OCI-LY3 (cell line): ENCODE measurements around the gene CLEC2B.

Source experiments
- H2AFZ ChIP-seq: fragments of 200-600, 300-600 bp; shearing (Covaris generic); 2 replicates; pipeline ENCODE4 v1.6.0; 2014; ENCODE audit warnings: antibody characterized with exemption, low read depth, low read length
- H3K27ac ChIP-seq: fragments of 200-600, 300-600 bp; sonication (generic); 2 replicates; pipeline ENCODE4 v1.5.1; 2014; ENCODE audit warnings: mild to moderate bottlenecking, low read length, moderate library complexity, mixed read lengths
- H3K27me3 ChIP-seq: fragments of 200-600, 300-600 bp; sonication (generic); 2 replicates; pipeline ENCODE4 v1.6.1; 2014; ENCODE audit warnings: low read depth, low read length, mixed read lengths
- H3K36me3 ChIP-seq: fragments of 200-600, 300-600 bp; sonication (generic); replicated peaks from 2 replicates; pipeline ENCODE3; 2014; ENCODE audit warnings: low read depth, low read length, mixed read lengths
- H3K4me1 ChIP-seq: fragments of 300-600, 200-600 bp; sonication (generic); 2 replicates; pipeline ENCODE4 v1.6.1; 2014; ENCODE audit warnings: low read length, mixed read lengths
- H3K4me2 ChIP-seq: fragments of 200-600, 300-600 bp; sonication (generic); 2 replicates; pipeline ENCODE4 v1.6.1; 2014; ENCODE audit warnings: low read length, mixed read lengths
- H3K4me3 ChIP-seq: fragments of 300-600, 200-600 bp; sonication (generic); 2 replicates; pipeline ENCODE4 v1.5.1; 2014; ENCODE audit warnings: antibody characterized with exemption, mild to moderate bottlenecking, low read length, moderate library complexity
- H3K79me2 ChIP-seq: fragments of 300-600, 200-600 bp; shearing (Covaris generic); 2 replicates; pipeline ENCODE4 v1.6.1; 2014; ENCODE audit warnings: mild to moderate bottlenecking, low read length, mixed read lengths
- H3K9ac ChIP-seq: fragments of 300-600, 200-600 bp; shearing (Covaris generic); 2 replicates; pipeline ENCODE4 v1.6.0; 2014; ENCODE audit warnings: mild to moderate bottlenecking, low read length, moderate library complexity
- H3K9me3 ChIP-seq: fragments of 200-600, 300-600 bp; shearing (Covaris generic); 2 replicates; pipeline ENCODE4 v1.6.1; 2014; ENCODE audit warnings: low read length, mixed read lengths; ENCODE audit not compliant: insufficient read depth
- H4K20me1 ChIP-seq: fragments of 200-600, 300-600 bp; sonication (generic); 2 replicates; pipeline ENCODE4 v1.6.1; 2016; ENCODE audit warnings: low read length, mixed read lengths; ENCODE audit not compliant: insufficient read depth
- EZH2phosphoT487 ChIP-seq: fragments of 200-600 bp; shearing (Covaris generic); IDR thresholded peaks from 2 replicates; pipeline ENCODE4 v1.6.1; 2018; ENCODE audit warnings: antibody characterized with exemption, mixed run types, low read depth
- TF ChIP-seq, protein P1 (sequence below): fragments of 200-600, 300-600 bp; sonication (generic); IDR thresholded peaks from 2 replicates; pipeline ENCODE4 v1.5.1; 2014; ENCODE audit warnings: antibody characterized with exemption, low read length, low read depth

Gene CLEC2B

DNA sequence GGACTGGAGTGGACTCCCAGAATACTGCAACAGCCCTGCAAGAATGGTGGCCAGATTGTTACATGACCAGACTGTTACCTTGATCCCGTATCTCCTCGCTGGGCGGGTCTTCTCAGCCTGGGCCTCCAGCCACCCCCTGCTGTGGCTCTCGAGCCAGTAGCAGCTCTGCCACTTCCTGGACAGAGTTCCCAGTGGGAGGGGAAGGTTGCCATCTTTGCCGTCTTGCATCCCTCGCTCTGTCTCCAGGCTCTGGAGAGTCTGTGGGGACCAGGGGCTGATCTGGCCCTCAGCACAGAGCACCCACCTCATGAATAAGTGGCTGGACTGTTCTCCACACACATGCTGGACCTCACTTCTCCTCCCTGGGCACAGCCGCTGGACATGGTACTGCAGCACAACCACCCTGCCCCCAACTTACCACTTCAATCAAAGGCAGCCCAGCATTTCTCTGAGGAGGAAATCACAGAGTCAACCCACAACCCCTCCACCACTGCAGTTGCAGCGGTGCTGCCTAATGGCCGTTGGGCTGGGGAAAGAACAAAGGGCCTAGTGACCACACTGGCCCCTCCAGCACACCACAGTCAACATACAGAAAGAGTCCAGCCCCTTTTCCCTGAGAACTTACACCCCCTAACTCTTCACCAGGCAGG lies 48.7 kb downstream of the CLEC2B start:
- H3K9ac ChIP-seq: no peak overlapping the region
- H3K4me1 ChIP-seq: no peaks in the 10 kb centered on the region
- H3K4me2 ChIP-seq: no peak overlapping the region
- H3K27ac ChIP-seq: no peak overlapping the region
- no peaks in the 10 kb centered on the region for H4K20me1 ChIP-seq
- no peak overlapping the region for H3K4me3 ChIP-seq
- no peaks in the 10 kb centered on the region for H3K79me2 ChIP-seq
- H3K36me3 ChIP-seq: no peaks in the 10 kb centered on the region
- H3K27me3 ChIP-seq: peaks cover 30% of the 10 kb centered on the region
- TF ChIP-seq, protein P1, sequence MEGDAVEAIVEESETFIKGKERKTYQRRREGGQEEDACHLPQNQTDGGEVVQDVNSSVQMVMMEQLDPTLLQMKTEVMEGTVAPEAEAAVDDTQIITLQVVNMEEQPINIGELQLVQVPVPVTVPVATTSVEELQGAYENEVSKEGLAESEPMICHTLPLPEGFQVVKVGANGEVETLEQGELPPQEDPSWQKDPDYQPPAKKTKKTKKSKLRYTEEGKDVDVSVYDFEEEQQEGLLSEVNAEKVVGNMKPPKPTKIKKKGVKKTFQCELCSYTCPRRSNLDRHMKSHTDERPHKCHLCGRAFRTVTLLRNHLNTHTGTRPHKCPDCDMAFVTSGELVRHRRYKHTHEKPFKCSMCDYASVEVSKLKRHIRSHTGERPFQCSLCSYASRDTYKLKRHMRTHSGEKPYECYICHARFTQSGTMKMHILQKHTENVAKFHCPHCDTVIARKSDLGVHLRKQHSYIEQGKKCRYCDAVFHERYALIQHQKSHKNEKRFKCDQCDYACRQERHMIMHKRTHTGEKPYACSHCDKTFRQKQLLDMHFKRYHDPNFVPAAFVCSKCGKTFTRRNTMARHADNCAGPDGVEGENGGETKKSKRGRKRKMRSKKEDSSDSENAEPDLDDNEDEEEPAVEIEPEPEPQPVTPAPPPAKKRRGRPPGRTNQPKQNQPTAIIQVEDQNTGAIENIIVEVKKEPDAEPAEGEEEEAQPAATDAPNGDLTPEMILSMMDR: no peak
- no peak for TF ChIP-seq EZH2phosphoT487
- no peaks in the 10 kb centered on the region for H3K9me3 ChIP-seq
- H2AFZ ChIP-seq: no peak overlapping the region

DNA sequence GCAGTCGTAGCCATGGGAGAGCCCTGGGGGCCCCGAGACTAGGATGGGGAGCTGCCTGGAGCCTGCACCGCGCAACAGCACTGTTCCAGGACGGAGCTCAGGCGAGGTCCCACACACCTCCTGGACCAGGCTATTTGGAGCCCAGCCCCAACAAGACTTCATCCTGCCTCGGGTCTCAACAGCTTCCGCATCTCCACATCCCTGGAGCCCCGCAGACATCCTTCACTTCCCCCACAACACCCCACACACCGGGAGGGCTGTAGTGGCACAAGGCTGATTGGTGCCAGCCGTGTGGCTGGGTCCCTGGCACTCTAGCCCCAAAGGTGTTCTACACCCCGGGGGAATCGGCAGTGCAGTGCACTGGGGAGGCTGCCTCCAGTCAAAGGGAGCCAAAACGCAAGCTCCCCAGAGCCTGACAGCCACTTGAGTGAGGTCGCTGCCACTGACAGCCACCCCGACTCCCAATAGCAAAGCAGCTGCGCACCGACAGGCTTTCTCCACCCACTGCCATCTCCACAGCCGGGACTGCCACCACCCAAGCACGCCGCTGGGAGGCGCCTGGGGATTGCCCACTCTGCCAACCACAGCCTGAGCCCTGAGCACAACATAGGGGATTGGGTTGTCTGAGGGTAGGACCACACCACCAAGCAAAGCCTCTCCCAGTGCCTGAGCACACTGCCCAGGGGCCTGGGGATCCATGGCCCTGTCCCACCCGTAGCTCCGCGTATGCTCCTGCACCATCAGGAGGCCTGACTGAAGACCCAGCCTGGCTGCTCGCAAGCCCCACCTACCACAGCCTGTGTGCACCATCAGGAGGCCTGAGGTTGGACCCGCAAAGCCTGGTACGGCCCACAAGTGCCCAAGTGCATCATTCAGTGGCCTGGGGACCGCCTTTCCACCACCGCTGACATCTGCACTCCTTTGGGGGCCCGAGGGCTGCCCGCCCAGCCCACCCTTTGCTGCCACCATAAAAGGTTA lies 55.0 kb downstream of the CLEC2B start:
- Histone ChIP-seq H3K4me3 (peak overlapping the region; percentile 92), H2AFZ (peak overlapping the region; percentile 79; the same call in 1 of the 2 replicates), H3K4me1 (peaks cover 41% of the 10 kb centered on the region), H3K9ac (peak overlapping the region; percentile 50), H3K79me2 (no peaks in the 10 kb centered on the region), H4K20me1 (no peaks in the 10 kb centered on the region), H3K27ac (no peak overlapping the region), H3K27me3 (peaks cover 19% of the 10 kb centered on the region), H3K36me3 (no peaks in the 10 kb centered on the region), H3K9me3 (no peaks in the 10 kb centered on the region), H3K4me2 (peak overlapping the region; percentile 99)
- TF ChIP-seq, protein P1: peak; percentile 97
- no peak for TF ChIP-seq EZH2phosphoT487

DNA sequence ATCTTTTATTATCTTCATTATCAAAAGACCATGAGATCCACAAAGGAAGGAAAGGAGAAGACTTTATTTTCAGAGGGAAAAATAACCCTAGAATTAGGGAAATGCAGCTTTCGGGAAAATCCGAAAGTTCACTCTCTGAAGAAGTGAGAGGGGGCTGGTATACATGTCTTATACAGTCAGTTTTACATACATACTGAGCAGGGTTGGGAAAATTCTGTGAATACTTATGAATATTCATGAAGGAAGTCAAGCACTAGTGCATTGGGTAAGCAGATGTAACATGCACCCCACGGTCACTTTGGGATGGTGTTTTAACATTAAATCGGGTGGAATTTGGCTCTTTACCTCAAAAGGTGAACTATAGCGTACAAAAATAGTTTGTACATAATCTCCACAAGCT lies 57.5 kb downstream of the CLEC2B start:
- peaks cover 46% of the 10 kb centered on the region for H3K4me1 ChIP-seq
- H3K27me3 ChIP-seq: 0 out of 2 replicates have a peak, but pooled peaks cover 5% of the 10 kb centered on the region
- H3K9ac ChIP-seq: no peak overlapping the region
- peak overlapping the region; percentile 51 for H3K4me3 ChIP-seq
- H3K9me3 ChIP-seq: no peaks in the 10 kb centered on the region
- no peaks in the 10 kb centered on the region for H3K79me2 ChIP-seq
- H2AFZ ChIP-seq: no peak overlapping the region
- H3K27ac ChIP-seq: no peak overlapping the region
- TF ChIP-seq, protein P1: no peak
- no peak for TF ChIP-seq EZH2phosphoT487
- peak overlapping the region; percentile 74 for H3K4me2 ChIP-seq
- H3K36me3 ChIP-seq: no peaks in the 10 kb centered on the region
- H4K20me1 ChIP-seq: no peaks in the 10 kb centered on the region

DNA sequence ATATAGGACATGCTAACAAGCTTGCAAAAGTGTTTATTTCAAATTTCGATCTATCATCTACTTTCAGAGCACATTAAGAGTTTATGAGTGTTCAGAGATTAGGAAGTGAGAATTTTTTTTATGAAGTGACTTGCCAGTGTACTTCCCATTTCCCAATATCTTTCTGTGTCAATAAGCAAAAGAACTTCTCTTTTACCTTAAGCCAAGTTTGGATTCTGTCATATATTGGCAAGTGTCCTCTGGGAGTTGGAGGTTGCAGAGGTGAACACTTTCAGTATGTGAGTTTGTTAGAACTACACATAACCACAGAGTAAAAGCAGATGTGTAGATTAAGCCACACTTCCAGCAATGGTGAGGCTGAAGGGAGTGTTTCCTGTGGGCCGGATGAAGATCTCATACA lies 58.5 kb downstream of the CLEC2B start:
- Histone ChIP-seq H3K9ac (peak overlapping the region; percentile 14; the same call in 1 of the 2 replicates), H4K20me1 (no peaks in the 10 kb centered on the region), H3K4me3 (peak overlapping the region; percentile 51), H3K9me3 (no peaks in the 10 kb centered on the region), H3K27ac (peak overlapping the region; percentile 43), H3K4me1 (peaks cover 46% of the 10 kb centered on the region), H3K4me2 (peak overlapping the region; percentile 74), H3K27me3 (0 out of 2 replicates have a peak, but pooled peaks cover 5% of the 10 kb centered on the region), H3K79me2 (no peaks in the 10 kb centered on the region), H3K36me3 (no peaks in the 10 kb centered on the region), H2AFZ (no peak overlapping the region)
- TF ChIP-seq, protein P1: no peak
- no peak for TF ChIP-seq EZH2phosphoT487
